ENCODE measurements around the gene ANGPTL7.

The ANGPTL7 gene

GRCh38 chr1:11169202-11169601 lies 20.0 kb upstream of the ANGPTL7 start:
- TF ChIP-seq TAF1 (IDR thresholded peaks at IDR 0.05; ENCODE audit: borderline replicate concordance, insufficient read depth, low read length) = no peak

GRCh38 chr1:11170102-11170501 lies 19.1 kb upstream of the ANGPTL7 start:
- no peak for TF ChIP-seq FOXP2 (optimal IDR thresholded peaks at IDR 0.05; ENCODE audit: borderline replicate concordance, extremely low read depth, extremely low read length, insufficient read depth)
- TF ChIP-seq TAF1 (IDR thresholded peaks at IDR 0.05; ENCODE audit: borderline replicate concordance, insufficient read depth, low read length) = no peak
- no peak for TF ChIP-seq POLR2AphosphoS5 (IDR thresholded peaks at IDR 0.05; ENCODE audit: low read depth, low read length)
- no peak for TF ChIP-seq SIN3A (IDR thresholded peaks at IDR 0.05; ENCODE audit: borderline replicate concordance, insufficient read depth, low read length)
- no peak for TF ChIP-seq REST (IDR thresholded peaks at IDR 0.05; ENCODE audit: insufficient read depth in 1 of 2, low read depth in 2 of 2, low read length in 2 of 2)

GRCh38 chr1:11174261-11174942 lies 14.8 kb upstream of the ANGPTL7 start:
- TF ChIP-seq SIN3A (IDR thresholded peaks at IDR 0.05; ENCODE audit: borderline replicate concordance, insufficient read depth, low read length) (no peak), REST (IDR thresholded peaks at IDR 0.05; ENCODE audit: insufficient read depth in 1 of 2, low read depth in 2 of 2, low read length in 2 of 2) (no peak), TAF1 (IDR thresholded peaks at IDR 0.05; ENCODE audit: borderline replicate concordance, insufficient read depth, low read length) (no peak), FOXP2 (optimal IDR thresholded peaks at IDR 0.05; ENCODE audit: borderline replicate concordance, extremely low read depth, extremely low read length, insufficient read depth) (no peak), POLR2AphosphoS5 (IDR thresholded peaks at IDR 0.05; ENCODE audit: low read depth, low read length) (no peak)

DNA sequence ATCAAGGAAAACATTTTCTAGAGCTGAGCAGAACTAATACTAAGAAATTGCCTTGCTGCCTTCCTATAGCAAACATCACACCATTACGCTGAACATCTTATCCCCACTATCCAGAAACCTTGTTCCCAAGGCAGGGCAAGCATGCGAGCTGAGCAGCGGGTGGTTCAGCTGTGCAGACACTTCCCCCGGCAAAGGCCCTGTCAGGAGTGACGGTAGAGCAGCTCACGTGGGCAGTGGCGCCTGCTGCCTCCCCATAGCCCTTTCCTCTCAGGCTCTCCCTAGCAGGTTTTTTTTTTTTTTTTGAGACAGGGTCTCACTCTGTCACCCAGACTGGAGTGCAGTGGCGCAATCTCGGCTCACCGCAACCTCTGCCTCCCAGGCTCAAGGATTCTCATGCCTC lies 13.7 kb upstream of the ANGPTL7 start:
- no peak for TF ChIP-seq POLR2AphosphoS5 (IDR thresholded peaks at IDR 0.05; ENCODE audit: low read depth, low read length)

GRCh38 chr1:11176081-11176706 lies 13.0 kb upstream of the ANGPTL7 start:
- TF ChIP-seq TAF1 (IDR thresholded peaks at IDR 0.05; ENCODE audit: borderline replicate concordance, insufficient read depth, low read length) = no peak
- no peak for TF ChIP-seq REST (IDR thresholded peaks at IDR 0.05; ENCODE audit: insufficient read depth in 1 of 2, low read depth in 2 of 2, low read length in 2 of 2)
- no peak for TF ChIP-seq SIN3A (IDR thresholded peaks at IDR 0.05; ENCODE audit: borderline replicate concordance, insufficient read depth, low read length)
- no peak for TF ChIP-seq FOXP2 (optimal IDR thresholded peaks at IDR 0.05; ENCODE audit: borderline replicate concordance, extremely low read depth, extremely low read length, insufficient read depth)
- no peak for TF ChIP-seq POLR2AphosphoS5 (IDR thresholded peaks at IDR 0.05; ENCODE audit: low read depth, low read length)
